Measurements from ENCODE around the gene HBG1. TPM values are rescaled to one million over a fixed set of nuclear protein-coding genes. Genes with fewer than 3 reads are reported as not detected.

The HBG1 gene
- total and polyA plus RNA-seq, 2 donors (not counting 3 experiments of a cell fraction or from before 2014, with no cell fraction given): 0.72 TPM; not detected in 1

DNA sequence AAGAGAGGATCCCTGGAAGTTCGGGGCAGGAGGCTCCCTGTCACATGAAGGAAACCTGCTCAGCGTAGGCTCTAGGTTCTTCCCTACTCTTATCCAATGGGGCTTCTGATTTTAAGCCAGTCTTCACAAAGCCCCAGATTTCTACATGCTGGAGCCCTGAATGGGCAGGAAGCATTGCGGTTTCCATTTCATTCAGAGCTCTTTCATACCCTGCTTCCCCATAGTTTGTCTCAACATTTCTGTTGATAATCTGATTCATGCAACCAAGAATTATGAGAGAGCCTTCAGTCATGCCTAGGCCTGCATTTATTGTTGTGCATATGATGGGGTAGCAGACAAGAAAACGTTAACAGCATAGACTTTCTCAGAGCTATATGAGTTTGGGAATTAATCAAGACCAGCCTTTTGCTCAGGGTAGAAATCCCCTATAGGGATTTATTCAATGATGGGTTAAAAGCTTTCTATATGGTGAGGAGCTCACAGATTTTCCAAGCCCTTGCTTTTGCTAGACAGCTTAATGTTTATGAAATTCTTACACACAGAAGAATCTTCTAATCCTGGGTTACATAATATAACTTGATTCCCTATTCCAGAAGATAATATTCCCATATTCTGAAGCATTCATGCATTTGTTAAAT lies 36.2 kb upstream of the HBG1 start:
- Histone ChIP-seq H3K79me2 (ENCODE audit: control insufficient read depth, insufficient read depth, low read length) (no peaks in the 10 kb centered on the region), H4K20me1 (replicated peaks; ENCODE audit: control insufficient read depth, extremely low read depth, insufficient read depth, low read length) (no peaks in the 10 kb centered on the region), H3K36me3 (ENCODE audit: control insufficient read depth in 2 of 2, extremely low read depth in 1 of 2, insufficient read depth in 2 of 2, low read length in 2 of 2) (no peaks in the 10 kb centered on the region), H2AFZ (ENCODE audit: low read depth, low read length) (no peak overlapping the region), H3K27me3 (ENCODE audit: control insufficient read depth in 2 of 2, insufficient read depth in 2 of 2, low read length in 2 of 2) (no peaks in the 10 kb centered on the region), H3K9me1 (replicated peaks; ENCODE audit: control insufficient read depth, extremely low read depth, insufficient read depth, low read length) (no peaks in the 10 kb centered on the region), H3K4me2 (ENCODE audit: insufficient read depth, low read length) (no peak overlapping the region), H3K9ac (replicated peaks; ENCODE audit: extremely low read depth, insufficient read depth, low read length) (no peak overlapping the region), H3K27ac (ENCODE audit: insufficient read depth, low read depth, low read length) (no peak overlapping the region), H3K4me3 (replicated peaks in 1 of 3; ENCODE audit: insufficient read depth in 1 of 3, low read depth in 1 of 3, low read length in 3 of 3) (no peak overlapping the region), H3K4me1 (ENCODE audit: control insufficient read depth, extremely low read depth, insufficient read depth, low read length) (peaks cover 5% of the 10 kb centered on the region), H3K9me3 (replicated peaks; ENCODE audit: control insufficient read depth, insufficient read depth, low read length) (no peaks in the 10 kb centered on the region)
- FAIRE-seq (no peak), DNase-seq (ENCODE audit: low read depth, low spot score) (no peak)
- ChIA-PET CTCF (interaction anchor here (0.7 kb wide), 1 partner anchor 11 kb away, joined by 3 read pairs; no protein-coding TSS in a partner anchor), POLR2A (no interaction called here)
- TF ChIP-seq POLR2A (IDR thresholded peaks at IDR 0.05; ENCODE audit: low read depth, low read length): no peak
- TF ChIP-seq, protein P1, sequence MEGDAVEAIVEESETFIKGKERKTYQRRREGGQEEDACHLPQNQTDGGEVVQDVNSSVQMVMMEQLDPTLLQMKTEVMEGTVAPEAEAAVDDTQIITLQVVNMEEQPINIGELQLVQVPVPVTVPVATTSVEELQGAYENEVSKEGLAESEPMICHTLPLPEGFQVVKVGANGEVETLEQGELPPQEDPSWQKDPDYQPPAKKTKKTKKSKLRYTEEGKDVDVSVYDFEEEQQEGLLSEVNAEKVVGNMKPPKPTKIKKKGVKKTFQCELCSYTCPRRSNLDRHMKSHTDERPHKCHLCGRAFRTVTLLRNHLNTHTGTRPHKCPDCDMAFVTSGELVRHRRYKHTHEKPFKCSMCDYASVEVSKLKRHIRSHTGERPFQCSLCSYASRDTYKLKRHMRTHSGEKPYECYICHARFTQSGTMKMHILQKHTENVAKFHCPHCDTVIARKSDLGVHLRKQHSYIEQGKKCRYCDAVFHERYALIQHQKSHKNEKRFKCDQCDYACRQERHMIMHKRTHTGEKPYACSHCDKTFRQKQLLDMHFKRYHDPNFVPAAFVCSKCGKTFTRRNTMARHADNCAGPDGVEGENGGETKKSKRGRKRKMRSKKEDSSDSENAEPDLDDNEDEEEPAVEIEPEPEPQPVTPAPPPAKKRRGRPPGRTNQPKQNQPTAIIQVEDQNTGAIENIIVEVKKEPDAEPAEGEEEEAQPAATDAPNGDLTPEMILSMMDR (IDR thresholded peaks at IDR 0.05; ENCODE audit: extremely low read depth in 1 of 2, insufficient read depth in 1 of 2, low read depth in 1 of 2, low read length in 2 of 2): no peak
- dilution Hi-C loops (cut with MboI; ENCODE audit: extremely low pct_ligation_motif_present, low sequenced_read_pairs): no loop called here
- intact Hi-C loops (cut with micrococcal nuclease): no loop called here
- no TSS peak for BruUV-seq (replicated peaks)

DNA sequence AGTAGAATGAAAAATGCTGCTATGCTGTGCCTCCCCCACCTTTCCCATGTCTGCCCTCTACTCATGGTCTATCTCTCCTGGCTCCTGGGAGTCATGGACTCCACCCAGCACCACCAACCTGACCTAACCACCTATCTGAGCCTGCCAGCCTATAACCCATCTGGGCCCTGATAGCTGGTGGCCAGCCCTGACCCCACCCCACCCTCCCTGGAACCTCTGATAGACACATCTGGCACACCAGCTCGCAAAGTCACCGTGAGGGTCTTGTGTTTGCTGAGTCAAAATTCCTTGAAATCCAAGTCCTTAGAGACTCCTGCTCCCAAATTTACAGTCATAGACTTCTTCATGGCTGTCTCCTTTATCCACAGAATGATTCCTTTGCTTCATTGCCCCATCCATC lies 35.0 kb upstream of the HBG1 start:
- H3K27ac ChIP-seq (ENCODE audit: insufficient read depth, low read depth, low read length): no peak overlapping the region
- intact Hi-C loops (cut with micrococcal nuclease) (no loop called here), dilution Hi-C loops (cut with MboI; ENCODE audit: extremely low pct_ligation_motif_present, low sequenced_read_pairs) (no loop called here)
- H3K4me1 ChIP-seq (ENCODE audit: control insufficient read depth, extremely low read depth, insufficient read depth, low read length): peaks cover 11% of the 10 kb centered on the region
- H3K9ac ChIP-seq (replicated peaks; ENCODE audit: extremely low read depth, insufficient read depth, low read length): no peak overlapping the region
- H3K4me3 ChIP-seq (replicated peaks in 1 of 3; ENCODE audit: insufficient read depth in 1 of 3, low read depth in 1 of 3, low read length in 3 of 3): no peak overlapping the region
- ChIA-PET CTCF (no interaction called here), POLR2A (no interaction called here)
- no peaks in the 10 kb centered on the region for H3K36me3 ChIP-seq (ENCODE audit: control insufficient read depth in 2 of 2, extremely low read depth in 1 of 2, insufficient read depth in 2 of 2, low read length in 2 of 2)
- no peak overlapping the region for H3K4me2 ChIP-seq (ENCODE audit: insufficient read depth, low read length)
- no peak for DNase-seq (ENCODE audit: low read depth, low spot score)
- no peaks in the 10 kb centered on the region for H3K79me2 ChIP-seq (ENCODE audit: control insufficient read depth, insufficient read depth, low read length)
- H3K27me3 ChIP-seq (ENCODE audit: control insufficient read depth in 2 of 2, insufficient read depth in 2 of 2, low read length in 2 of 2): no peaks in the 10 kb centered on the region
- FAIRE-seq: no peak
- H3K9me1 ChIP-seq (replicated peaks; ENCODE audit: control insufficient read depth, extremely low read depth, insufficient read depth, low read length): no peaks in the 10 kb centered on the region
- H3K9me3 ChIP-seq (replicated peaks; ENCODE audit: control insufficient read depth, insufficient read depth, low read length): no peaks in the 10 kb centered on the region
- BruUV-seq (replicated peaks): no TSS peak
- no peaks in the 10 kb centered on the region for H4K20me1 ChIP-seq (replicated peaks; ENCODE audit: control insufficient read depth, extremely low read depth, insufficient read depth, low read length)
- H2AFZ ChIP-seq (ENCODE audit: low read depth, low read length): no peak overlapping the region
- TF ChIP-seq GATA2 (IDR thresholded peaks at IDR 0.05; ENCODE audit: insufficient read depth, insufficient read length, low read depth, low read length) (no peak), EZH2 (IDR thresholded peaks at IDR 0.05; ENCODE audit: borderline replicate concordance, low read depth, low read length, severe bottlenecking) (no peak), POLR2AphosphoS5 (IDR thresholded peaks at IDR 0.05; ENCODE audit: insufficient read depth, low read depth, low read length) (no peak), FOS (IDR thresholded peaks at IDR 0.05; ENCODE audit: borderline replicate concordance, insufficient read depth, low read length) (no peak), MYC (IDR thresholded peaks at IDR 0.05; ENCODE audit: low read depth, low read length) (no peak), JUN (IDR thresholded peaks at IDR 0.05; ENCODE audit: borderline replicate concordance, insufficient read depth, insufficient read length, low read depth) (no peak), POLR2A (IDR thresholded peaks at IDR 0.05; ENCODE audit: low read depth, low read length) (no peak)
- TF ChIP-seq, protein P1 (IDR thresholded peaks at IDR 0.05; ENCODE audit: extremely low read depth in 1 of 2, insufficient read depth in 1 of 2, low read depth in 1 of 2, low read length in 2 of 2): no peak
- TF ChIP-seq, protein P2, sequence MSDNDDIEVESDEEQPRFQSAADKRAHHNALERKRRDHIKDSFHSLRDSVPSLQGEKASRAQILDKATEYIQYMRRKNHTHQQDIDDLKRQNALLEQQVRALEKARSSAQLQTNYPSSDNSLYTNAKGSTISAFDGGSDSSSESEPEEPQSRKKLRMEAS (IDR thresholded peaks at IDR 0.05; ENCODE audit: insufficient read depth, insufficient read length): no peak

Data from endothelial cell of umbilical vein (primary cell).